Endothelial cell of umbilical vein (primary cell): ENCODE measurements around the gene KLK13. TPM values are rescaled to one million over a fixed set of nuclear protein-coding genes. Genes with fewer than 3 reads are reported as not detected.

Experiments used
- BruUV-seq: library from RNA; stranded (reverse); fragments of 400-500 nt; replicated peaks from 2 replicates; lab custom pipeline; 2021; lab: Mats Ljungman, UMichigan
- CTCF ChIA-PET: fragments of 300-600, 350-600 bp; sonication (Branson Sonifier 250); formaldehyde crosslinking; loops from one replicate; lab custom pipeline; 2021; ENCODE audit warnings: antibody characterized with exemption, inconsistent platforms; lab: Charles Lee
- POLR2A ChIA-PET: fragments of 300-600, 350-600 bp; sonication (Branson Sonifier 250); formaldehyde crosslinking; loops from one replicate; lab custom pipeline; 2021; ENCODE audit warnings: antibody characterized with exemption, inconsistent platforms; lab: Charles Lee
- DNase-seq: peaks from one replicate; pipeline ENCODE4 v3.0.0-alpha.2; 2011; ENCODE audit warnings: low read depth, low spot score
- FAIRE-seq: peaks from 2 replicates; lab custom pipeline; 2011; peaks lifted over from hg19 to GRCh38; lab: Jason Lieb, UNC
- H2AFZ ChIP-seq: 2 replicates; pipeline ENCODE4 v1.6.0; 2012; ENCODE audit warnings: low read depth, low read length, control low read depth, inconsistent platforms
- H3K27ac ChIP-seq: 2 replicates; pipeline ENCODE4 v1.5.1; 2011; ENCODE audit warnings: low read depth, mild to moderate bottlenecking, control low read depth, low read length, moderate library complexity; ENCODE audit not compliant: insufficient read depth
- H3K27me3 ChIP-seq, 2 experiments: 2 replicates each; pipeline versions ENCODE4 v1.6.0 to v1.6.1; 2011; ENCODE audit warnings: low read length in 2 of 2, mixed read lengths in 1 of 2; ENCODE audit not compliant: control insufficient read depth in 2 of 2, insufficient read depth in 2 of 2
- H3K36me3 ChIP-seq, 2 experiments: 2 replicates in 1 of 2; 3 replicates in 1 of 2; pipeline ENCODE4 v1.5.1; 2011; ENCODE audit warnings: low read length in 2 of 2, mild to moderate bottlenecking in 1 of 2, moderate library complexity in 1 of 2; ENCODE audit not compliant: control insufficient read depth in 2 of 2, insufficient read depth in 2 of 2; ENCODE audit errors: extremely low read depth in 1 of 2
- H3K4me1 ChIP-seq: 3 replicates; pipeline ENCODE4 v1.5.1; 2011; ENCODE audit warnings: mild to moderate bottlenecking, low read length; ENCODE audit not compliant: control insufficient read depth, insufficient read depth; ENCODE audit errors: extremely low read depth
- H3K4me2 ChIP-seq: 2 replicates; pipeline ENCODE4 v1.6.1; 2011; ENCODE audit warnings: low read length, control low read depth, mixed read lengths; ENCODE audit not compliant: insufficient read depth
- H3K4me3 ChIP-seq, 3 experiments: fragments of 200-600 bp in 1 of 3; sonication (generic), shearing (Covaris generic) in 1 of 3; replicated peaks in 1 of 3; 2 replicates each; pipeline ENCODE4 v1.5.1; 2011 to 2016; ENCODE audit warnings: control low read depth in 3 of 3, low read length in 3 of 3, mild to moderate bottlenecking in 2 of 3, inconsistent platforms in 1 of 3, low read depth in 1 of 3, moderate library complexity in 1 of 3; ENCODE audit not compliant: insufficient read depth in 1 of 3
- H3K79me2 ChIP-seq: 2 replicates; pipeline ENCODE4 v1.6.0; 2012; ENCODE audit warnings: low read length, inconsistent platforms; ENCODE audit not compliant: control insufficient read depth, insufficient read depth
- H3K9ac ChIP-seq: replicated peaks from 2 replicates; pipeline ENCODE3; 2011; ENCODE audit warnings: low read length, control low read depth; ENCODE audit not compliant: insufficient read depth; ENCODE audit errors: extremely low read depth
- H3K9me1 ChIP-seq: replicated peaks from 3 replicates; pipeline ENCODE4 v1.6.0; 2011; ENCODE audit warnings: mild to moderate bottlenecking, low read length; ENCODE audit not compliant: control insufficient read depth, insufficient read depth; ENCODE audit errors: extremely low read depth
- H3K9me3 ChIP-seq: replicated peaks from 2 replicates; pipeline ENCODE4 v1.5.1; 2012; ENCODE audit warnings: low read length, inconsistent platforms; ENCODE audit not compliant: control insufficient read depth, insufficient read depth
- H4K20me1 ChIP-seq: replicated peaks from 2 replicates; pipeline ENCODE3; 2011; ENCODE audit warnings: mild to moderate bottlenecking, low read length; ENCODE audit not compliant: control insufficient read depth, insufficient read depth; ENCODE audit errors: extremely low read depth
- EZH2 ChIP-seq: IDR thresholded peaks from 2 replicates; pipeline ENCODE4 v1.6.1; 2012; ENCODE audit warnings: borderline replicate concordance, low read depth, mild to moderate bottlenecking, moderate library complexity, low read length, inconsistent platforms; ENCODE audit not compliant: severe bottlenecking
- FOS ChIP-seq: IDR thresholded peaks from 2 replicates; pipeline ENCODE4 v1.6.1; 2011; ENCODE audit warnings: mild to moderate bottlenecking, low read length, moderate library complexity, borderline replicate concordance; ENCODE audit not compliant: insufficient read depth
- GATA2 ChIP-seq: IDR thresholded peaks from 2 replicates; pipeline ENCODE4 v1.7.0; 2011; ENCODE audit warnings: low read depth, mild to moderate bottlenecking, moderate library complexity, mixed read lengths, low read length; ENCODE audit not compliant: insufficient read length, insufficient read depth
- JUN ChIP-seq: IDR thresholded peaks from 2 replicates; pipeline ENCODE4 v1.6.1; 2011; ENCODE audit warnings: borderline replicate concordance, low read depth; ENCODE audit not compliant: insufficient read length, insufficient read depth
- MYC ChIP-seq: IDR thresholded peaks from one replicate; pipeline ENCODE4 v1.6.1; 2011; ENCODE audit warnings: mild to moderate bottlenecking, low read depth, low read length
- POLR2A ChIP-seq: IDR thresholded peaks from 2 replicates; pipeline ENCODE4 v1.6.1; 2012; ENCODE audit warnings: low read depth, mild to moderate bottlenecking, control low read depth, low read length
- POLR2AphosphoS5 ChIP-seq: IDR thresholded peaks from 2 replicates; pipeline ENCODE4 v1.6.1; 2012; ENCODE audit warnings: low read depth, mild to moderate bottlenecking, control low read depth, low read length, moderate library complexity; ENCODE audit not compliant: insufficient read depth
- dilution Hi-C: fragments of 300-500 bp; cut with MboI; formaldehyde crosslinking; loops from one replicate; pipeline ENCODE4 v1.15.0; 2019; ENCODE audit warnings: low sequenced_read_pairs; ENCODE audit not compliant: extremely low pct_ligation_motif_present
- intact Hi-C: fragments of 100-400 bp; cut with micrococcal nuclease; formaldehyde crosslinking; loops from one replicate; pipeline ENCODE4 v1.10.0; 2022
- polyA plus RNA-seq, 4 experiments: library from polyadenylated mRNA; depleted of rRNA in 3 of 4; stranded (reverse) in 3 of 4; unstranded in 1 of 4; fragments of >200 nt; gene quantifications; 2 replicates each; pipeline versions ENCODE4 v1.2.1 to v1.2.3, GENCODE V29; 2011 to 2012; ENCODE audit warnings: missing spikeins in 1 of 4
- total RNA-seq: library from RNA; stranded (reverse); gene quantifications from 2 replicates; pipeline ENCODE4 v1.2.3, GENCODE V29; 2021
- TF ChIP-seq, protein P1 (sequence below): IDR thresholded peaks from 2 replicates; pipeline ENCODE4 v1.6.1; 2011; ENCODE audit not compliant: insufficient read depth, insufficient read length
- TF ChIP-seq, protein P2 (sequence below), 2 donors: IDR thresholded peaks; 1 replicate in 1 of 2; 2 replicates in 1 of 2; pipeline ENCODE4 v1.5.1; 2011; ENCODE audit warnings: low read length in 2 of 2, mild to moderate bottlenecking in 2 of 2, moderate library complexity in 2 of 2, control low read depth in 1 of 2, inconsistent platforms in 1 of 2, low read depth in 1 of 2; ENCODE audit not compliant: insufficient read depth in 1 of 2; ENCODE audit errors: extremely low read depth in 1 of 2

KLK13 gene
- total and polyA plus RNA-seq, 2 donors (not counting 3 experiments of a cell fraction or from before 2014, with no cell fraction given) = not detected

DNA sequence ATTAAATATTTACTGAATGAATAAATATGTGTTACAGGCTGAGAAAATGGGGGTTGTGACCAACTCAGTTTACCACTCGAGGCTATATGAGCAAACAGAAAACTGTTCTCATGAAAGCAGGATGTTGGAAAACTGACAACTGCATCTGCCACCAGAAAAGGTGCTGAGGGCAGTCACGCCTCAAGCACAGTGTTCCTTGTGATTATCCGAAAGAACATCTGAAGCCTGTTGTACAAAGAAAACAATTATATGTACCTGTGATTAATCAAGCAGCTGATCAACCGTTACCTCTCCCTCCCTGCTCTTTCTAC, 6.2 kb upstream of the KLK13 start:
- Histone ChIP-seq H3K9me3 (no peaks in the 10 kb centered on the region), H3K4me3 (no peak overlapping the region), H3K4me2 (no peak overlapping the region), H3K27me3 (no peaks in the 10 kb centered on the region), H3K4me1 (no peaks in the 10 kb centered on the region), H3K27ac (no peak overlapping the region), H3K9ac (no peak overlapping the region), H3K36me3 (no peaks in the 10 kb centered on the region), H3K9me1 (no peaks in the 10 kb centered on the region), H2AFZ (no peak overlapping the region), H4K20me1 (no peaks in the 10 kb centered on the region), H3K79me2 (no peaks in the 10 kb centered on the region)
- FAIRE-seq = no peak
- POLR2A ChIA-PET = no interaction called here
- CTCF ChIA-PET = no interaction called here
- intact Hi-C loops (no loop called here), dilution Hi-C loops (no loop called here)
- no peak for DNase-seq
- no peak for TF ChIP-seq EZH2
- no peak for TF ChIP-seq FOS
- TF ChIP-seq, protein P1, sequence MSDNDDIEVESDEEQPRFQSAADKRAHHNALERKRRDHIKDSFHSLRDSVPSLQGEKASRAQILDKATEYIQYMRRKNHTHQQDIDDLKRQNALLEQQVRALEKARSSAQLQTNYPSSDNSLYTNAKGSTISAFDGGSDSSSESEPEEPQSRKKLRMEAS = no peak
- no peak for TF ChIP-seq JUN
- no peak for TF ChIP-seq POLR2AphosphoS5
- no peak for TF ChIP-seq POLR2A
- TF ChIP-seq MYC = no peak
- TF ChIP-seq GATA2 = no peak
- TF ChIP-seq, protein P2, sequence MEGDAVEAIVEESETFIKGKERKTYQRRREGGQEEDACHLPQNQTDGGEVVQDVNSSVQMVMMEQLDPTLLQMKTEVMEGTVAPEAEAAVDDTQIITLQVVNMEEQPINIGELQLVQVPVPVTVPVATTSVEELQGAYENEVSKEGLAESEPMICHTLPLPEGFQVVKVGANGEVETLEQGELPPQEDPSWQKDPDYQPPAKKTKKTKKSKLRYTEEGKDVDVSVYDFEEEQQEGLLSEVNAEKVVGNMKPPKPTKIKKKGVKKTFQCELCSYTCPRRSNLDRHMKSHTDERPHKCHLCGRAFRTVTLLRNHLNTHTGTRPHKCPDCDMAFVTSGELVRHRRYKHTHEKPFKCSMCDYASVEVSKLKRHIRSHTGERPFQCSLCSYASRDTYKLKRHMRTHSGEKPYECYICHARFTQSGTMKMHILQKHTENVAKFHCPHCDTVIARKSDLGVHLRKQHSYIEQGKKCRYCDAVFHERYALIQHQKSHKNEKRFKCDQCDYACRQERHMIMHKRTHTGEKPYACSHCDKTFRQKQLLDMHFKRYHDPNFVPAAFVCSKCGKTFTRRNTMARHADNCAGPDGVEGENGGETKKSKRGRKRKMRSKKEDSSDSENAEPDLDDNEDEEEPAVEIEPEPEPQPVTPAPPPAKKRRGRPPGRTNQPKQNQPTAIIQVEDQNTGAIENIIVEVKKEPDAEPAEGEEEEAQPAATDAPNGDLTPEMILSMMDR (IDR thresholded peaks at IDR 0.05; ENCODE audit: extremely low read depth in 1 of 2, insufficient read depth in 1 of 2, low read depth in 1 of 2, low read length in 2 of 2) = no peak
- no TSS peak for BruUV-seq
